Measurements from ENCODE around the gene PTPRK.

DNA sequence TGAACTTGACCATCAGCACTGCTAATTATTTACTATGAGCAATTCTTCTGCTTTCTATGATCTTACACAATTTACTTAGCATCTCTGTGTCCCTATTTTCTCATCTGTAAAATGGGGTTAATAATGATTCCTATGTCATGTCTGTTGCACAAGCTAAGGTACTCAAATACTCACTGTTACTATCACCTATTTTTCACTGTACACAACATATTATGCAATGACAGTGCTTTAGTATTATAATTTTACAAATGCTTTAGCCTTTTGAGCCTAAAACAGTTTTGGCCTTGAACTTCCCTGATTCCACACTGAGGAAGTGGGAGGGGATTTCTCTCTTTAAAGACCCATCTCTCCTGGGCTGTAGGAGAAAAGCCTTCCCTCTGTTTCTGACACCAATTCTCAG lies 582.7 kb downstream of the PTPRK start:
- TF ChIP-seq, protein P1, sequence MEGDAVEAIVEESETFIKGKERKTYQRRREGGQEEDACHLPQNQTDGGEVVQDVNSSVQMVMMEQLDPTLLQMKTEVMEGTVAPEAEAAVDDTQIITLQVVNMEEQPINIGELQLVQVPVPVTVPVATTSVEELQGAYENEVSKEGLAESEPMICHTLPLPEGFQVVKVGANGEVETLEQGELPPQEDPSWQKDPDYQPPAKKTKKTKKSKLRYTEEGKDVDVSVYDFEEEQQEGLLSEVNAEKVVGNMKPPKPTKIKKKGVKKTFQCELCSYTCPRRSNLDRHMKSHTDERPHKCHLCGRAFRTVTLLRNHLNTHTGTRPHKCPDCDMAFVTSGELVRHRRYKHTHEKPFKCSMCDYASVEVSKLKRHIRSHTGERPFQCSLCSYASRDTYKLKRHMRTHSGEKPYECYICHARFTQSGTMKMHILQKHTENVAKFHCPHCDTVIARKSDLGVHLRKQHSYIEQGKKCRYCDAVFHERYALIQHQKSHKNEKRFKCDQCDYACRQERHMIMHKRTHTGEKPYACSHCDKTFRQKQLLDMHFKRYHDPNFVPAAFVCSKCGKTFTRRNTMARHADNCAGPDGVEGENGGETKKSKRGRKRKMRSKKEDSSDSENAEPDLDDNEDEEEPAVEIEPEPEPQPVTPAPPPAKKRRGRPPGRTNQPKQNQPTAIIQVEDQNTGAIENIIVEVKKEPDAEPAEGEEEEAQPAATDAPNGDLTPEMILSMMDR (IDR thresholded peaks at IDR 0.05; ENCODE audit: low read depth, low read length, missing input control) = no peak
- TF ChIP-seq TAF1 (conservative IDR thresholded peaks at IDR 0.05) (no peak), FOXA1 (IDR thresholded peaks at IDR 0.05) (no peak), JUND (IDR thresholded peaks at IDR 0.05) (no peak), GABPA (IDR thresholded peaks at IDR 0.05 in 1 of 2, conservative IDR thresholded peaks at IDR 0.05 in 1 of 2) (no peak), EGR1 (IDR thresholded peaks at IDR 0.05; ENCODE audit: low read depth in 2 of 2) (no peak), YY1 (IDR thresholded peaks at IDR 0.05) (no peak), HNF4A (conservative IDR thresholded peaks at IDR 0.05) (no peak), RAD21 (IDR thresholded peaks at IDR 0.05) (no peak), SP1 (IDR thresholded peaks at IDR 0.05) (no peak), RXRA (IDR thresholded peaks at IDR 0.05) (no peak)
- TF ChIP-seq, protein P2, sequence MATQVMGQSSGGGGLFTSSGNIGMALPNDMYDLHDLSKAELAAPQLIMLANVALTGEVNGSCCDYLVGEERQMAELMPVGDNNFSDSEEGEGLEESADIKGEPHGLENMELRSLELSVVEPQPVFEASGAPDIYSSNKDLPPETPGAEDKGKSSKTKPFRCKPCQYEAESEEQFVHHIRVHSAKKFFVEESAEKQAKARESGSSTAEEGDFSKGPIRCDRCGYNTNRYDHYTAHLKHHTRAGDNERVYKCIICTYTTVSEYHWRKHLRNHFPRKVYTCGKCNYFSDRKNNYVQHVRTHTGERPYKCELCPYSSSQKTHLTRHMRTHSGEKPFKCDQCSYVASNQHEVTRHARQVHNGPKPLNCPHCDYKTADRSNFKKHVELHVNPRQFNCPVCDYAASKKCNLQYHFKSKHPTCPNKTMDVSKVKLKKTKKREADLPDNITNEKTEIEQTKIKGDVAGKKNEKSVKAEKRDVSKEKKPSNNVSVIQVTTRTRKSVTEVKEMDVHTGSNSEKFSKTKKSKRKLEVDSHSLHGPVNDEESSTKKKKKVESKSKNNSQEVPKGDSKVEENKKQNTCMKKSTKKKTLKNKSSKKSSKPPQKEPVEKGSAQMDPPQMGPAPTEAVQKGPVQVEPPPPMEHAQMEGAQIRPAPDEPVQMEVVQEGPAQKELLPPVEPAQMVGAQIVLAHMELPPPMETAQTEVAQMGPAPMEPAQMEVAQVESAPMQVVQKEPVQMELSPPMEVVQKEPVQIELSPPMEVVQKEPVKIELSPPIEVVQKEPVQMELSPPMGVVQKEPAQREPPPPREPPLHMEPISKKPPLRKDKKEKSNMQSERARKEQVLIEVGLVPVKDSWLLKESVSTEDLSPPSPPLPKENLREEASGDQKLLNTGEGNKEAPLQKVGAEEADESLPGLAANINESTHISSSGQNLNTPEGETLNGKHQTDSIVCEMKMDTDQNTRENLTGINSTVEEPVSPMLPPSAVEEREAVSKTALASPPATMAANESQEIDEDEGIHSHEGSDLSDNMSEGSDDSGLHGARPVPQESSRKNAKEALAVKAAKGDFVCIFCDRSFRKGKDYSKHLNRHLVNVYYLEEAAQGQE (IDR thresholded peaks at IDR 0.05) = no peak
- TF ChIP-seq, protein P3, sequence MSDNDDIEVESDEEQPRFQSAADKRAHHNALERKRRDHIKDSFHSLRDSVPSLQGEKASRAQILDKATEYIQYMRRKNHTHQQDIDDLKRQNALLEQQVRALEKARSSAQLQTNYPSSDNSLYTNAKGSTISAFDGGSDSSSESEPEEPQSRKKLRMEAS (IDR thresholded peaks at IDR 0.05) = no peak
- TF ChIP-seq, protein P4, sequence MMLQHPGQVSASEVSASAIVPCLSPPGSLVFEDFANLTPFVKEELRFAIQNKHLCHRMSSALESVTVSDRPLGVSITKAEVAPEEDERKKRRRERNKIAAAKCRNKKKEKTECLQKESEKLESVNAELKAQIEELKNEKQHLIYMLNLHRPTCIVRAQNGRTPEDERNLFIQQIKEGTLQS (IDR thresholded peaks at IDR 0.05) = no peak

Data from liver (tissue), 3 donors.